Measurements from ENCODE around the gene TMIGD2.
"Not testable (repeated sequence)": the region's sequence is repeated elsewhere in the genome, so short reads cannot be mapped to it uniquely, and the experiment has no call there.

The TMIGD2 gene, protein sequence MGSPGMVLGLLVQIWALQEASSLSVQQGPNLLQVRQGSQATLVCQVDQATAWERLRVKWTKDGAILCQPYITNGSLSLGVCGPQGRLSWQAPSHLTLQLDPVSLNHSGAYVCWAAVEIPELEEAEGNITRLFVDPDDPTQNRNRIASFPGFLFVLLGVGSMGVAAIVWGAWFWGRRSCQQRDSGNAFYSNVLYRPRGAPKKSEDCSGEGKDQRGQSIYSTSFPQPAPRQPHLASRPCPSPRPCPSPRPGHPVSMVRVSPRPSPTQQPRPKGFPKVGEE

DNA sequence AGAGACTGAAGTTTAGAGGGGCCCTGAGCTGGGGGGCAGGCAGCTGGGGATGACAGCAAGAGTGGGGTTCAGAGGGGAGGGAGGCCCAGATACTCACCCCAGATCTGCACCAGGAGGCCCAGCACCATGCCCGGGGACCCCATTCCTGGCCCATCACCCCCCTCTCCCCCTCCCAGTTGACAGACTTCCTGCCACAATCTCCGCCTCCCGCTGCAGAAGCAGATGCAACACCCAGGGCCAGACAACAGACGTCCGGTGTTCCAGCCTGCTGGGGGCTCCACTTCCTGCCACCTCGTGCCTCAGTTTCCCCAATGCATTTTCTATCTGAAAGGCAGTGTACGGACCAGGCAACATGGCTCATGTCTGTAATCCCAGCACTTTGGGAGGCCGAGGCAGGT lies at the start of gene TMIGD2:
TMIGD2 (minus strand) TSS at position 147 of the 398 bp plus-strand sequence; CDS start at position 143, 4 bp downstream.
- DNase-seq = no peak

DNA sequence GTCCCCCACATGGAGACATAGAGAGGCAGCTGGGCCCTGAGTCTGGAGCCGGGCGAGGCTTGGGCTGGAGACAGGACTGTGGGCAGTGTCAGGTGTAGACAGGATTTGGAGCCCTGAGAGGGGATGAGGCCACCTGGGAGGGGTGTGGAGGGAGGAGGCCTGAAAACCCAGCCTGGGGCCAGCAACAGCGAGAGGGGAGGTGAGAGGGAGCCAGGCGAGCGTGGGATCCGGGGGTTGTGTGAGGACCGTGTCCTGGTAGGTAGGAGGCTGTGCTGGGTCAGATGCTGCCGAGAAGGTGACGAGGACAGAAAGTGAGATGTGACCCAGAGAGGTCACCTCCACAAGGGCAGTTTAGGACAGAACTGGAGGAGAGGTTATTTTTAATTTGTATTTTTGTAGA lies 48.5 kb upstream of the TMIGD2 start:
- no peak for DNase-seq

DNA sequence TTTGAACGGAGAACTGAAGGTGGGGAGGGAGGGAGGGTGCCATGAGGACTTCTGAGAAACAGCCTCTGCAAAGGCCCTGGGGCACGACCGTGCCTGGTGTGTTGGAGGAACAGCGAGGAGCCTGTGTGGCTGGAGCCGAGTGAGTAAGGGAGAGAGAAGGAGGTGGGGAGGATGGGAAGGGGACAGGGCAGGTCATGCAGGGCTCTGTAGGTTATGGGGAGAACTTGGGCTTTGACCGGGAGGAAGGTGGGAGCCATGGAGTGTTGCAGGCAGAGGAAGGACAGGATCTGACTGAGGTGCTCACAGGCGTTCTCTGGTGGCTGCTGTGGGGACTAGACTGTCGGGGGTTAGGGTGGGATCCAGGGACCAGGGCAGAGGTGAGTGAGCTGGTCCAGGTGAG lies 47.9 kb upstream of the TMIGD2 start:
- no peak for DNase-seq

DNA sequence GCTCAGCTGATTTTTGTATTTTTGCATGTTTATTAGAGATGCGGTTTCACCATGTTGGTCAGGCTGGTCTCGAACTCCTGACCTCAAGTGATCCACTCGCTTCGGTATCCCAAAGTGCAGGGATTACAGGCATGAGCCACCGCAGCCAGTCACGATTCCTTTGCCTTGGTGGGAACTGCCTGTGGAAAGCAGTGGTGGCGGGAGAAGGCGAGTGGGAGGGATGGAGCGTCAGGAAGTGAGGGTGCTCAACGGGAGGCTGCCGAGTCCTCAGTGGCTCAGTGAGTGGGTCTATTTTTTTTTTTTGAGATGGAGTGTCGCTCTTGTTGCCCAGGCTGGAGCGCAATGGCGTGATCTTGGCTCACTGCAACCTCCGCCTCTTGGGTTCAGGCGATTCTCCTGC lies 47.0 kb upstream of the TMIGD2 start:
- not testable (repeated sequence) for DNase-seq

DNA sequence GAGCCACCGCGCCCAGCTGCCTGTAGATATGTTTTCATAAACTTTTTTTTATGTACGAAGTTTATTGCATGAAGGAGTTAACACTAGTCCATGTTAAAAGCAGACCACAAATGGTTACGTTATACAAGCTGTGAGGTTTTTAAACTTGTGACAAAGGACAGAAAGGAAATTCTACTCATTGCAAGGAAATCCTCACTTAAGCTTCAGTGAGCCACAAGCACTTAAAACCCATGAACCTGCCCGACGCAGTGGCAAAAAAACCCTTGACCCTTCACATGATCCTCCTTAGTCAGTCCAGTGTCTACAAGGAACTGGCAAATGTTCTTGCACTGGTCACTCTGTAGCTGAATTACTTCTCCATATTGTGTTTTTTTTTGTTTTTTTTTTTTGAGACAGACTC lies 45.3 kb upstream of the TMIGD2 start:
- DNase-seq = no peak

DNA sequence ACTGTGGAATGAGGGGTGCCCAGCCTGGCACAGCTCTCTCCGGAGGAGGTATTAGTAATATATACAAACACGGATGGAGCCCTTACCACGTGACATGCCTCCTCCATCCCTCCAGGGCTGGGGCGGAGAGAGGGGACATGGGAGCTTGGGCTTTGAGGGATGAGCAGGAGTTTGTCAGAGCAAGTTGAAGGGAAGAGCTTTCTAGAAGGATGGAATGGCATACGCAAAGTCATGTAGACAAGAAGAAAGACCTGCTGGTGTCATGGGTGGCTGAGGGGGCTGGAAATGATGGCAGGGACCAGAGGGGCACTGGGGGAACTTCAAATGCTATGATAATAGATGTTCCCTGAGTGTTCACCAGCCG lies 43.8 kb upstream of the TMIGD2 start:
- DNase-seq = no peak

DNA sequence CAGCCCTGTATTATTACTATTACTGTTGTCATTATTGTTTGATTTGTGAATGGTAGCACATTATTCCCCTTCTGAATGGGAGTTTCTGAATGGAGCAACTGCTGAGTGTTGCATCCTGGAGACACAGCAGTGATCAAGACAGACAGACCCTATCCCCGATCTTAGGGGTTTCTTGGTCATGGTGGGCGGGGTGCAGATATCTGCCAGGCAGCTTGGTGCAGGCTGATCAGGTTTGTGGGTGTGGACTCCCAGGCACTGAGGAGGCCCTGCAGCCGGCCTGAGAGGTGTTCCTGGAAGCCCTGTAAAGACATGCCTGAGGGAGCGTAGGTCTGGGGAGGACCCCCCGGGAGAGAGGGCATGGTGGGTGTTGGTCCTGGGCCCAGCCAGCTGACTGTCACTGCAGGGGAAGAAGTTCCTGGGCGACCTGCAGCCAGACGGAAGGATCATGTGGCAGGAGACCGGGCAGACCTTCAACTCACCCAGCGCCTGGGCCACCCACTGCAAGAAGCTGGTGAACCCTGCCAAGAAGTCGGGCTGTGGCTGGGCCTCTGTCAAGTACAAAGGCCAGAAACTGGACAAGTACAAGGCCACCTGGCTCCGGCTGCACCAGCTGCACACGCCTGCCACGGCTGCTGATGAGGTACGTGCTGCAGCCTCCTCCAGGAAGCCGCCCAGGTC lies 43.3 kb upstream of the TMIGD2 start:
- no peak for DNase-seq

DNA sequence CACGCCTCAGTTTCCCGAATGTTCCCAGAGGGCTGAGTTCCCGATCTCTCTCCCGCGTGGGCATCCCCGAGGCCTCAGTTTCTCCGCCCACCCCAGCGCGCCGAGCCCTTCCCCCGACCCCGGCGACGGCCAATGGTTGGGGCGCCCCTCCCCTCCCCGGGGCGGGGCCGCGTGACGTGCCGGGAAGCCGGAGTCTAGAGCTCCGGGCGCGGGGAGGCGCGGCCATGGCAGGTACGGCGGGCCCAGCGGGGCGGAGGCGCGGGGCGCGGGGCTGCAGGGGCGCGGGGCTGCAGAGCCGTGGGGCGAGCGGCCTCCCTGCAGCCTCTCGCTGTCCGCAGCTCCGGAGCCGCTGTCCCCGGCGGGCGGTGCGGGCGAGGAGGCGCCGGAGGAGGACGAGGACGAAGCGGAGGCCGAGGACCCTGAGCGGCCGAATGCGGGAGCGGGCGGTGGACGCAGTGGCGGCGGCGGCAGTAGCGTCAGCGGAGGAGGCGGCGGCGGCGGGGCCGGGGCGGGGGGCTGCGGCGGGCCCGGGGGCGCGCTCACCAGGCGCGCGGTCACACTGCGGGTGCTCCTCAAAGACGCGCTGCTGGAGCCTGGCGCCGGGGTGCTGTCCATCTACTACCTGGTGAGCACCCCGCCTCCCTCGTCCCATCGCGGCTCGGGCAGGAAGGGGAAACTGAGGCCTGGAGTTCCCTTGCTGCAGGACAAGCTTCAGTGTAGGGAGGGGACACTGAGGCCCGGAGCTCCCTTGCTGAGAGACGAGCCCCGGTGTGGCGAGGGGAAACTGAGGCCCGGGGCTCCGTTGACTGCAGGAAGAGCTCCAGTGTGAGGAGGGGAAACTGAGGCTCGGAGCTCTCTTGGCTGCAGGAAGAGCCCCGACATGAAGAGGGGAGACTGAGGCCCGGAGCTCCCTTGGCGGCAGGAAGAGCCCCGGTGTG lies 41.5 kb upstream of the TMIGD2 start, which contains the start of gene MPND:
MPND (plus strand) TSS at position 193 of the 938 bp plus-strand sequence; CDS start at position 225, 32 bp downstream.
- DNase-seq = peak; percentile 96

DNA sequence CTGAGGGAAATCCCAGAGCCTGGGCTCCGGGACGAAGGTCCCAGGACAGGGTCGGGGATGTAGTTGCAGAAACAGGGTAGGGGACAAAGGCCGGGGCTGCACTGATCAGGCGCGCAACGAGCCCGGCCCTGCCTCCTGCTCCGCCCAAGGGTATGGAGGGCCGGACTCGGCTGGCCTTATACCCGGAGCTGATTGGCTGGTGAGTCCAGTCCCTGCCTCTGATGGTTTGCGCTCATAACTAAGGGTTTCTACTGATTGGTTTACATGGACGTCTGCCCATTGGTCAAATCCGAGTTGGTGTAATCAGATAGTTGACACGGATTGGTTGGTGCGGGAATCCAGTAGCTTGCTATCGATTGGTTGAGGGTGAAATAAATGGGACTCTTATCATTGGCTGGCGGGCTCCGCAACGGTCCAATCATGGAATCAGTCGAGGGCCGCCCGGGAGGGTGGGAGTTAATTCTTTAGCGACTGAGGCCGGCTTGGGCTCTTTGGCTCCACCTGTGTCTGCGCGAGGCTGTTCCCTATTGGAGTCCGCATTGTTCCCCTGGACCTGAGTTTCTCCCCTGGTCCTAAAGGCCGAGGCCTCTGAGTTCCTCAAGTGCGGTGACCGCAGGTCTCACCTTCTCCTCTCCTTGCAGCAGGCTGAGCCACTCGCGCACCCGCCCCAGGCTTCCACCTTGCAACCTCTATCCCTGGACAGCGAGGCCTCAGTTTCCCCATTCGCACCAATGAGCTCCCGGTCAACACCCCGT lies 40.6 kb upstream of the TMIGD2 start:
- DNase-seq = peak; percentile 92

DNA sequence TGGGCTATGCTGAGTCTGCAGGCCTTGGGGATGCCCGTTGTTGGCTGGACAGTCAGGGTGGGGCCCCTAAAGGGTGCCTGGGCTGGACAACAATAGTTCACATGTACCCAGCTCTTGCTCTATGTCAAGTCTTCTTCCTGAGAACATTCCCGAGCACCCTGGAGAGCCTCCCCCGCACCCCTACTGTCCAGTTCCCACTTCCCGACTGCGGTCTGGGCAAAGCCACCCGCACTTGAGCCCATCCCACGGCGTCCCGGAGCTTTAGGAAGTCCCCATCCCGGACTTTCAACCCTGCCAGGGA lies 40.1 kb upstream of the TMIGD2 start:
- no peak for DNase-seq

DNA sequence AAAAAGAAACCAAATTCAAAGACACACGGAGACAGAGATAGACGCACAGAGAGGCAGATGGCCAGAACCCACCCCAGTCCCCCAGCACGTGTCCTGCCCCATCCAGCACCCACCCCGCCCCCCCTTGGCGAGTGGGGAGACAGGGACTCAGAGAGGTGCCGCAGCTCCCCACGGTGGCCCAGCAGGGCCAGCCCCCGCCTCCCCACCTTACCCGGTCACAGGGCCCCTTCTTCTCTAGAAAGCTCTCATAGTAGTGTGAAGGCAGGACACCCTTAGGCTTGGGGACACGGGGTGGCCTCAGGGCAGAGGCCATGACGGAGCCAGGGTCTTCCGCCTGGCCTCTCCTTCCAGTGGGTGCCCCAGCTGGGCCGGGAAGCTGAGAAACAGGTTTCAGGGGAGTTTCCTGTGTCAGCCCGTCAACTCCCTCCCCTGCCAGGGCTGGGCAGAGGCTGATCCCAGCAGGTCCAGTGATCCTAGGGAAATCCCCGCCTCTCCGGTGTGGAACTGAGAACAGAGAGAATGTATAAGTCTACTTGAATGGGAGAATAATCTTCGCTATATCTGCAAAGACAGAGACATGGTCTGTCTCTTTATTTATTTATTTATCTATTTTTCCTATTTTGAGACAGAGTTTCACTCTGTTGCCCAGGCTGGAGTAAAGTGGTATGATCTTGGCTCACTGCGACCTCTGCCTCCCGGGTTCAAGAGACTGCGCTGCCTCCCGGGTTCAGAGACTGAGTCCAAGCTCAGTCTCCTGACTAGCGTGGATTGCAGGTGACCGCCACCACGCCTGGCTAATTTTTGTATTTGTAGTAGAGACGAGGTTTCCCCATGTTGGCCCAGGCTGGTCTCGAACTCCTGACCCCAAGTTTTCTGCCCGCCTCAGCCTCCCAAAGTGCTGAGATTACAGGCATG lies 36.5 kb upstream of the TMIGD2 start, which contains the start of gene STAP2:
STAP2 (minus strand) TSS at position 387 of the 915 bp plus-strand sequence; CDS start at position 313, 74 bp downstream.
- DNase-seq = peak; percentile 54

DNA sequence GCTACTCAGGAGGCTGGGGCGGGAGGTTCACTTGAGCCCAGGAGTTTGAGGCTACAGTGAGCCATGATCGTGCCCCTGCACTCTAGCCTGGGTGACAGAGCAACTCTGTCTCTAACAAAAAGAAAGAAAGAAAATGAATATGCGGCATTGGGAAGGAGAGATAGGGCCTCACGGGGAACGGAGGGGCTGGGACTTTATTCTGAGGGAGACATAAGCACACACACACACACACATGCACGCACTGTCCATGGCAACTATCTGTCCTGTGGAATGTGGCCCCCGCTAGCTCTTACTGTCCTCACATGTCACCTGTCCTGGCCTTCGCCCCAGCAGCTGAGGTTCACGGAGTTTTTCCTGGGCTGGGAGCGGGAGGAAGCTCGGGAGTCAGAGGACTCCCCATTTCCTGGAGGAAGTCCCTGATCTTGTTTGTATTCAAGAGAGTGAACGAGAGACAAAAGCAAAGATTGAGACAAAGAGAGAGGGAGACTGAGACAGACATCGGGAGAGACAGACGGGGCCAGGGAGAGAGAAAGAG lies 35.8 kb upstream of the TMIGD2 start:
- no peak for DNase-seq

DNA sequence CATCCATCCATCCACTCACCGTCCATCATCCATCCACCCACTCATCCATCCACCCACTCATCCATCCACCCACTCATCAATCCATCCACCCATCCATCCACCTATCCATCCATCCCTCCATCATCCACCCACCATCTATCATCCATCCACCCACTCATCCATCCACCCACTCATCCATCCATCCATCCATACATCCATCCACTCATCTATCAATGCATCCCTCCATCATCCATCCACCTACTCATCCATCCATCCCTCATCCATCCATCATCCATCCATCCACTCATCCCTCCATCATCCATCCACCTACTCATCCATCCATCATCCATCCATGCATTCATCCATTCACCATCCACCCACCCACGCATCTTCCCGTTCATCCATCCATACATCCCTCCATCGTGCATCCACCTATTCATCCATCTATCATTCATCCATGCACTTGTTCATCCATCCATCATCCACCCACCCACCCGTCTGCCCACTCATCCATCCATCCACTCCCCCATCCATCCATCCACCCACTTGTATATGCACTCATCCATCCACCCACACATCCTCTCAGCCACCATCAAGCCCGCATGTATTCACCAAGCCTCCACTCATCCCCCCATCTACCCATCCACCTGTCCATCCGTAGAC lies 32.9 kb upstream of the TMIGD2 start:
- DNase-seq = no peak

DNA sequence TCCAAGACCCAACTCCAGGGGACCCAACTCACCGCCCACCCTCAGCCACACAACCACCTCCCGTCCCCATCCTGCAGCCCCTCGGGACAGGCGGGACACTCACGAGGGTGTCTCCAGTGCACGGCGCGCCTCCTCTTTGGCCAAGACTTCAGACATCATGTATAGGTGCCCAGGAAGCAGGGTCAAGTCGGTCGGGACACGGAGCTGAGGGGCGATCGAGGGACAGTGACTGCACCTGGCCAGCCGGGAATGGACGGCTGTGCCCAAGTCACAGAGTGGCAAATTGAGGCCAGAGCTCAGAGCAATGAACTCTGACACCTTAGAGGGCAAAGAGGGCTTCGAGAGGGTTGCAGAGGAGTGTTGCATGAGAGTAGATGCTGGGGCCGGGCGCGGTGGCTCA lies 27.7 kb upstream of the TMIGD2 start:
- DNase-seq = no peak

DNA sequence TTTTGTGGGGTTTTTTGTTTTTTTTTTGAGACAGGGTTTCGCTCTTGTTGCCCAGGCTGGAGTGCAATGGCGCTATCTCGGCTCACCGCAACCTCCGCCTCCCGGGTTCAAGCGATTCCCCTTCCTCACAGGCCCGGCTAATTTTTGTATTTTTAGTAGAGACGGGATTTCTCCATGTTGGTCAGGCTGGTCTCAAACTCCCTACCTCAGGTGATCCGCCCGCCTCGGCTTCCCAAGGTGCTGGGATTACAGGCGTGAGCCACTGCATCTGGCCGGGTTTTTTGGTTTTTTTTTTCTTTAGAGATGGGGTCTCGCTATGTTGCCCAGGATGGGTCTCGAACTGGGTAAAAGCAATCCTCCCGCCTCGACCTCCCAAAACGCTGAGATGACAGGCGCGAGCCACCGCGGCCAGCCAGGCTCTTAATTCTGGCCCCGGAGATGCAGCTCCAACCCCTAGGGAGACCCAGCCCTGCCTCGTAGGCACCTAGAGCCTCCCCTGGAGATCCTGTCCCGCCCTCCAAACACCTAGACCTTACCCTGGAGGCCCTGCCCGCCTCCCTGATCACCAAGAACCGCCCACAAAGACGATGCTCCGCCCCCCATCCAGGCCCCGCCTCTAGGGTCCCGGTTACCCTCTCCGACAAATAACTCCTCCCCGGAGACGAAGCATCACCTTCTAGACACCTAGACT lies 26.9 kb upstream of the TMIGD2 start:
- peak; percentile 57 for DNase-seq

DNA sequence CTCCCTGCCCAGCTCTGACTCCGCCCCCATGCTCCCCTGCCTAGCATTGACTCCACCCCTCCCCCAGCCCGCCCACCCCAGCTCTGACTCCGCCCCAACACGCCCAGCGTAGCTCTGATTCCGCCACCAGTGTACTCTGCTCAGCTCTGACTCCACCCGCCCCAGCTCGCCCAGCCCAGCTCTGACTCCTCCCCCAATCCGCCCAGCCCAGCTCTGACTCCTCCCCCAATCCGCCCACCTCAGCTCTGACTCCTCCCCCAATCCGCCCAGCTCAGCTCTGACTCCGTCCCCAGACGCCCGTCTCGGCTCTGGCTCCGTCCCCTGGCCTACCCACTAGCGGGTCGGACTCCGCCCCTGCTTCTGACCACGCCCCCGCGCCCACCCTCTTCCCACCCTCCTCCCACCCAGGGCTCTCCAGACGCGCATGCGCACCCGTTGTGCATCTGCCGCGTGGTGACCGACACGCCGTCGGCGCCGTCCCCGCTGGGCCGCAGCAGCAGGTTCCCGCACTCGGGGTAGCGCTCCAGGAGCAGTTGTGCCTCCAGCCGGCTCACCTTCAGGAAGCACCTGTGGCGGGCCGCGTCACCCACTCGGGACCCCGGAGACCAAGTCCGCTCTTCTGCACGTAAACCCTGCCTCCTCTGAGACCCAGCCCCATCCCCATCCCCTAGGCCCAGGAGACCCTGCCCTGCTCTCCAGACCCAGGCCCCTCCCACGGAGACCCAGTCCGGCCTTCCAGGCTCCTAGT lies 26.2 kb upstream of the TMIGD2 start:
- peak; percentile 92 for DNase-seq

DNA sequence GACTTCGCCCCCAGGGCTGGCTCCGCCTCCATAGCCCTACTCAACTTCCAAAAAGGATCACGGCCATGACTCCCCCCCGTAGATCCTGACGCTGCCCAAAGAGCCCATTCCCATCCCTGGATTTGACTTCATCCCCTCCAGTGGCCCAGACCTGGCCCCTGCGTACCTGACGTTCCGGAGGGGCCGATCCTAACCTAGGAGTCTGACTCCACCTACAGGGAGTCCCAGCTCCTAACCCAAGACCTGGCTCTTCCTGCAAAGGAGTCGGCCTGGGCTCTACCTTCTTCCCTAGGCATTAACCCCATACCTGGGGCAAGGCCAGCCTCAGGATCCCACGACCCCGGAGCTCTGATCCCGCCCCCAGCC lies 25.7 kb upstream of the TMIGD2 start:
- no peak for DNase-seq

DNA sequence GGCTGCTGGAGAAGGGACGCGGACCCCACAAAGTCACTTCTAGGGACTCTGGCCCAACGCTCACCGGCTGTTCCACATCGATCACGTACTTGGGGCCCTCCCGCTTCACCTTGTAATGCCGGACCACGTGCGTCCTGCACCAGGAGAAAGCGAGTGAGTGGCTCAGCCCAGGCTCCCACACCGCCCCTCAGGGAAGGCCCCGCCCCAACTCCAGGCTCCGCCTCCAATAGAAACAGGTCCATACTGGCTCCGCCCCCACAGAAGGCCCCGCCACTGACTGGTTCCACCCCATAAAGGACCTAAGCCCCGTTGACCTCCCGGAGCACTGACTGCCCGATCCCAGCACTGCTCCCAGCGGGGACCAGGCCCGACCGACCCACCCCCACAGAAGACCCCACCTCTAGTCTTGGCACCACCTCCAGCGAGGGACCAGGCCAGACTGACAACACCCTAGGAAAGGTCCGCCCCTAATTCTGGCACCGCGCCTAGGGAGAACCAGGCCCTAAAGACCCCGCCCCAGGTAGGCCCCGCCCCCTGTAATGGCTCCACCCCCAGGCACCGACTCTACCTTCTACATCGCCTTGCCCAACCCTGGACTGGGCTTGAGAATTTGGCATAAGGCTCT lies 25.2 kb upstream of the TMIGD2 start:
- peak; percentile 74 for DNase-seq

DNA sequence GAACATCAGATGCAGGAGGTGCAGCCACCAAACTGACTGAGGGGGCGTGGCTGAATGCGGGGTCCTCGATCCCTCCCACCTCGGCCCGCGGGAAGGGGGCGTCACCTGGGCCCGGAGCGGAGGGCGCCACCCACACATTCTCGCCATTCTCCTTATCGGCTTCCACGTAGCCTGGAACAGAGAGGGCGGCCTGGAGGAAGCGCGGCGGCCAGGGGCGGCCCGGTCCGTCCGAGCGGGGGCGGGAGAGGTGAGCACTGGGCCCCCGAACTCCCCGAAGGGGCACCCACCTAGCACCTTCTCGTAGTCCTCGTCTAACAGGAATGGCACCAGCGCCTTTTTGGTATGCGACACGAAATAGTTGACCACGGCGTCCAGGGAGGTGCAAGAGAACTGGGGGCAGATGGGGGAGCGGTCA lies 24.7 kb upstream of the TMIGD2 start:
- no peak for DNase-seq
